Measurements from ENCODE around the gene DDC.

DNA sequence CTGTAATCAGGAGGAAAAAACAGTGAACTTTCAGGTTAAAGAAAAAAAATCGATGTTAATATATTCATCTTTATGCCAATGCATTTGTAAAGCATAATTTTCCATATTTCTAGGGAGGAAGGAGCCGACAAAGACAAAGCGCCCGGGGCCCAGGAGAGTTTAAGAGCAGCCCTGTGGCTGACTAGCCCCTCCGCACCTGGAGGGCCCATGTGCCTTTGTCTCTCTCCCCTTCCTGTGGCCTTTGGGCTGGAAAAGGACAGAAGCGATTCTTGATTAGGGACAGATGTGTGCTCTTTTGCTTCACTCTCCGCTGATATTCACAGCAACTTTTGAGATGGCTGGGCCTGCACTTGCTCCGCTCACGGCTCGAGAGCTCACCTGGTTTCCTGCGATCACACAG is 23.1 kb downstream of the DDC start:
- no peak for TF ChIP-seq CTCF (conservative IDR thresholded peaks at IDR 0.05; ENCODE audit: low read length)
- no peak for TF ChIP-seq EZH2phosphoT487 (IDR thresholded peaks at IDR 0.05; ENCODE audit: borderline replicate concordance)

All from Loucy (cell line).